GM13977 (cell line): ENCODE results near the gene ANAPC13.
A peak's percentile ranks its signal among the peaks of the same experiment; 100 is the strongest.

Source experiments
- DNase-seq: peaks from one replicate; pipeline ENCODE4 v3.0.0; 2012; ENCODE audit warnings: low spot score
- in situ Hi-C: fragments of 300-500 bp; cut with MboI; formaldehyde crosslinking; loops from one replicate; pipeline ENCODE4 v1.12.0; 2022; ENCODE audit warnings: low sequenced_read_pairs, low pct_unique_long_range_greater_than_20kb, mixed read lengths, inconsistent platforms; ENCODE audit not compliant: unreplicated experiment
- TF ChIP-seq, protein P1 (sequence below): IDR thresholded peaks from 2 replicates; pipeline ENCODE4 v1.5.1; 2012; ENCODE audit warnings: mild to moderate bottlenecking, control low read depth; ENCODE audit not compliant: insufficient read depth; ENCODE audit errors: extremely low read depth, missing control alignments

ANAPC13 gene

DNA sequence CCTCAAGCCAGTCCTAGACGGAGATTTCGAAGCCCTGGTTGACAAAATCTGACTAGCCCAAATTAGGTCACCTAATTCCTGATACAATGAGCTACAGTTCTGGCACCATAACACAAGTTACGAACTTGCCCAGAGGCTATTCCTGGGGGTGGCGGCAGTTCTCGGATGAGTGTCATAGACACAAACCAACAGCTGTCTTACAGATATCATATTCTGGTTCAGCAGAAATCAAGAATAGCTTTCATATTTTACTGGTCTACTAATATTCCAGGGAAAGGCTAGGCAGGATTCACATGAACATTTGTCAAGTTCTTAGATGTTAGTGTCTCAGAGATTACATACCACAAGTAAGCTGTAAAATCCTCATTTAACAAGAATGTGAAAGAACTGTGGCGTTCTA is 8.8 kb downstream of the ANAPC13 start:
- in situ Hi-C loops = loop anchor here (10.0 kb wide), 2 partner anchors 172 to 262 kb away; no protein-coding TSS in a partner anchor
- TF ChIP-seq, protein P1, sequence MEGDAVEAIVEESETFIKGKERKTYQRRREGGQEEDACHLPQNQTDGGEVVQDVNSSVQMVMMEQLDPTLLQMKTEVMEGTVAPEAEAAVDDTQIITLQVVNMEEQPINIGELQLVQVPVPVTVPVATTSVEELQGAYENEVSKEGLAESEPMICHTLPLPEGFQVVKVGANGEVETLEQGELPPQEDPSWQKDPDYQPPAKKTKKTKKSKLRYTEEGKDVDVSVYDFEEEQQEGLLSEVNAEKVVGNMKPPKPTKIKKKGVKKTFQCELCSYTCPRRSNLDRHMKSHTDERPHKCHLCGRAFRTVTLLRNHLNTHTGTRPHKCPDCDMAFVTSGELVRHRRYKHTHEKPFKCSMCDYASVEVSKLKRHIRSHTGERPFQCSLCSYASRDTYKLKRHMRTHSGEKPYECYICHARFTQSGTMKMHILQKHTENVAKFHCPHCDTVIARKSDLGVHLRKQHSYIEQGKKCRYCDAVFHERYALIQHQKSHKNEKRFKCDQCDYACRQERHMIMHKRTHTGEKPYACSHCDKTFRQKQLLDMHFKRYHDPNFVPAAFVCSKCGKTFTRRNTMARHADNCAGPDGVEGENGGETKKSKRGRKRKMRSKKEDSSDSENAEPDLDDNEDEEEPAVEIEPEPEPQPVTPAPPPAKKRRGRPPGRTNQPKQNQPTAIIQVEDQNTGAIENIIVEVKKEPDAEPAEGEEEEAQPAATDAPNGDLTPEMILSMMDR = no peak
- DNase-seq = no peak

DNA sequence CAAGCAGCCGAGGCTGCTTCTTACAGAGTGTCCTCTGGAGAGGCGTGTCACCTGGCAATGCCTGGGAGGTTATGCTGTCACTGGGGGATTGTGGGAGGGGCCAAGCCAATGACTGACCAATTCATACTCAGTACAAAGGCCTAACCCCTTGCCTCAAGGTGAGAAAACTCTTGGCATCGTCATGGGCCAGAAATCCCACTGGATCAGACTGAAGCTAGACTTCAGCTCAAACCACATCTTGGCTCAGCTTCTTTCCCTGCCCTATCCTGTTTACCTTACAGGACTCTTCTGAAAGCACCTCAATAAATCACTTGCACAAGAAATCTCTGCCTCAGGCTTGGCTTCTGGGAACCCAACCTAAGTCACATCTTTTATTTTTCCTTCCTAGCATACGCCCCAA is 9.5 kb downstream of the ANAPC13 start:
- in situ Hi-C loops = loop anchor here (10.0 kb wide), 2 partner anchors 172 to 262 kb away; no protein-coding TSS in a partner anchor
- no peak for DNase-seq
- TF ChIP-seq, protein P1 = no peak

DNA sequence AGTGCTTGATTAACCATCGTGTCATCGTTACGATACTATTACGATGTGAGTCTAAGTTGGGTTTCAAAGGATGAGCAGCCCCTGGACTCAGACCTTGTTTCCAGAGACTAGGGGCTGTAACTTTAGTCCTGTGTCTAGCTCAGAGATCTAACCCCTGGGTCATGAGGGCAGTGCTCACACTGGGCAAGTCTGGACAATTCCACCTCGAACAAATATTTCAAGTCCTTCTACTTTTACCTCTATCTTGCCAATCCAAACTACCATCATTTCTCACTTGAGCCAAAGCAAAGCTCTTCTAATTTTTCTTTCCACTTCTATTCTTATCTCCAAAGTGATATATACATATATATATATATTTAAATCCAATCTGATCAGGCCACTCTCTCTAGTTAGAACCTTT is 10.8 kb downstream of the ANAPC13 start:
- TF ChIP-seq, protein P1 = no peak
- in situ Hi-C loops = loop anchor here (10.0 to 25.0 kb wide), 3 partner anchors 170 to 538 kb away; no protein-coding TSS in a partner anchor

GRCh38 chr3:134473868-134474546 is 11.8 kb downstream of the ANAPC13 start:
- TF ChIP-seq, protein P1 = peak; percentile 68
- in situ Hi-C loops = loop anchor here (10.0 to 25.0 kb wide), 3 partner anchors 169 to 537 kb away; no protein-coding TSS in a partner anchor
- peak; percentile 54 for DNase-seq

More for the DNA sequence above, 10.8 kb downstream of the ANAPC13 start:
- DNase-seq = no peak

GRCh38 chr3:134472831-134473230 is 13.0 kb downstream of the ANAPC13 start:
- DNase-seq = no peak
- in situ Hi-C loops = loop anchor here (10.0 to 25.0 kb wide), 3 partner anchors 168 to 536 kb away; no protein-coding TSS in a partner anchor
- TF ChIP-seq, protein P1 = no peak

GRCh38 chr3:134471521-134472193 is 14.1 kb downstream of the ANAPC13 start:
- no peak for DNase-seq
- in situ Hi-C loops = loop anchor here (10.0 to 25.0 kb wide), 3 partner anchors 167 to 534 kb away; no protein-coding TSS in a partner anchor
- TF ChIP-seq, protein P1 = no peak
